GM21528 (cell line): Measurements from ENCODE around the gene ITGA4.

Source experiments
- ATAC-seq: cut with Tn5 transposase; IDR thresholded peaks from one replicate; pipeline ENCODE4 v1.9.1; 2021; ENCODE audit warnings: mild to moderate bottlenecking, moderate library complexity; ENCODE audit not compliant: unreplicated experiment, low FRiP score

Gene ITGA4

GRCh38 chr2:181485638-181485946 lies 28.4 kb downstream of the ITGA4 start:
- ATAC-seq = no peak

DNA sequence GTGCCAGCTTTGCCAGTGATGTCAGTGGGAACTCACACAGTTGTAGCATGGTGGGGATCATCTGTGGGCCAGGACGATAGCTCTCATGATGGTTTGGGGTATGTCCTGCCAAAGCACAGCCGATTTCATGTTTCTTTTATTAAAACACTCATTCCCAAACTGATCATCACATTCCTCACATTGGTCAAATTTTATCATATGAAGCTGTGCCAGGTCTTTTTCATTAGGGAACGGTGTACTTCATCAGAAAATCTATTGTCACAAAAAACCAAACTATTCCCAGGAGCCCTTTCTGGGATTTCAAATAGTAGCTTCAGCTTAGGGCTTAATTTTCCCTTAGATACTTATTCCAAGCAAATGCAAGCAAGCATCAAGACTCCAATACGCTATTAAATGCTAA lies 42.0 kb downstream of the ITGA4 start:
- ATAC-seq = no peak

GRCh38 chr2:181500201-181500600 lies 43.0 kb downstream of the ITGA4 start:
- no peak for ATAC-seq

DNA sequence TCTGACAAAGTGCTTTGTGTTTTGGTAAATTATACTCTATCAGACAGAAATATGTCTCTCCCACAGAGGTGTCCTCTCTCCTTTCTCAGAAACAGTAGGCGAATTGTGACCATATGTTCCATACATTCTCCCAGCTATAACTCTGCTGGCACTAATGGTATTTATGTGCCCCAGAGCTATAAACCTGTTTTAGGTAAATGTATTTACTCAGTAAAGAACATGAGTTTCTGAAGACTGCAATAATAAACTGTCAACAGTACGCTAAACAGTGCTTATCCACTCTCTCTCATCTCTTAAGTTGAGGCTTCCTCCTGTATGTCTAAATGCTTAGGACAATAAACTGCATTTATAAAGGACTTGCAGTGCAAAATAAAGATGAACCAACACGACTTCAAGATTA lies 58.5 kb downstream of the ITGA4 start:
- ATAC-seq = no peak

GRCh38 chr2:181516992-181517391 lies 59.8 kb downstream of the ITGA4 start:
- no peak for ATAC-seq

DNA sequence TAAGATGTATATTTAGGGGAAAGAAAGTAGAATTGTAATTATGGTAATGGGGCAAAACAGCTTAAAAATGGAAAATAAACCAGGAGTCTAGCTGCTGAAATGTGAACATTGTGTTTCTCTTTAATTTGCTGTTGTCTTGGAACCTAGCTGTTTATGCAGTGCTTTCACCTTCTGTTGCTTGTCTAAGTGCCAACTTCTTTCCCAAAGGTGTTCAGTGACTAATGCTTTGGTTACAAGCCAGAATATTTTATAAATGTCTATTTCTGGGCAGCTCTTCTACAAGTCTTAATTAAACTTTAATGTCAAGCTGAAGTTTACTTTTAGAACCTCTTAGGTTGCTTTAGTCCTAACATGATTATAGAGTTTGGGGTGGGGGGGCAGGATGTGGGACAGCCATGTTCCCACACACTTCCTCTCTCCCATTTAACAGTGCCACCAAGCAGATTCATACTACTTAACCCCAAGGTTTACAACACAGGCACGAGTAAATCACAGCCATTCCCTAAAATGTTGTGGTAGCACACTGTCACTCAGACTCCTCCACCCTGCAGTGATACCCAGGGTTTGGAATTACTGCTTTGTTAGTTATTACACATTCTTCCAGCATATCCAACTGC lies 60.6 kb downstream of the ITGA4 start:
- no peak for ATAC-seq

- no peak for ATAC-seq
Observed at GRCh38 chr2:181520253-181520652, 63.1 kb downstream of the ITGA4 start.

DNA sequence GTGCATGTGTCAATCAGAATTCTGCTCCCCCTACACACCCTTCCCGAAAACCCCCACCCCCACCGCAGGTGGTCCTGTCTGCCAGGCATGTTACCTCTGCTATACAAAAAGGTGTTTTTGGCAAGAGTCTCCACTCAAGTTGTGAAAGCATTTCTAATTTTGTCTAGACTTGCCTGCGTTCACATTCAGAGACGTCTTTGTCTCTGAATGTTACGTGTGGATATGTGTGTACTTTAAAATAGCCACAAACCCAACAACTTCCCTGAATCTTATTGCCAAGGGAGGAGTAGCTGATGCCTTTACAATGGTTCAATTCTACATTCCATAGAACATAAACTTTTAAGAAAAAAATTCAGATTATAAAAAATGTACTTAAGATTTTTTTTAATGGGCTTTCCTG lies 66.6 kb downstream of the ITGA4 start:
- no peak for ATAC-seq

- ATAC-seq = no peak
Observed at GRCh38 chr2:181526014-181526413, 68.8 kb downstream of the ITGA4 start.

DNA sequence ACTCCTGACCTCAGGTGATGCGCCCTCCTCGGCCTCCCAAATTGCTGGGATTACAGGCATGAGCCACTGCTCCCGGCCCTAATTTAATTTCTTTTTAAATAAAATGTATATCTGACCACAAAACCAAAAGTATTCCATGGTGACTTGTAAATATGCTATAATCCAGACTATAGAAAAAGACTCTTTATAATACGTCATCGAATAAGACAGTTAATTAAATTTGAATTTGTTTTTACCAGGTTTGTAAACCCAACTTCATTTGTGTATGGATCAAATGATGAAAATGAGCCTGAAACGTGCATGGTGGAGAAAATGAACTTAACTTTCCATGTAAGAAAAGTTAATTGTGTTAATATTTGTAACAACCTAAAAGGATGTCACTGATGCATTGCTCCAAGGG lies 69.9 kb downstream of the ITGA4 start:
- ATAC-seq = no peak

- no peak for ATAC-seq
Observed at GRCh38 chr2:181528441-181528840, 71.3 kb downstream of the ITGA4 start.

GRCh38 chr2:181536730-181537129 lies 79.5 kb downstream of the ITGA4 start:
- ATAC-seq = no peak

GRCh38 chr2:181540421-181540820 lies 83.2 kb downstream of the ITGA4 start:
- ATAC-seq = no peak

- no peak for ATAC-seq
Observed at GRCh38 chr2:181542170-181542569, 85.0 kb downstream of the ITGA4 start.

DNA sequence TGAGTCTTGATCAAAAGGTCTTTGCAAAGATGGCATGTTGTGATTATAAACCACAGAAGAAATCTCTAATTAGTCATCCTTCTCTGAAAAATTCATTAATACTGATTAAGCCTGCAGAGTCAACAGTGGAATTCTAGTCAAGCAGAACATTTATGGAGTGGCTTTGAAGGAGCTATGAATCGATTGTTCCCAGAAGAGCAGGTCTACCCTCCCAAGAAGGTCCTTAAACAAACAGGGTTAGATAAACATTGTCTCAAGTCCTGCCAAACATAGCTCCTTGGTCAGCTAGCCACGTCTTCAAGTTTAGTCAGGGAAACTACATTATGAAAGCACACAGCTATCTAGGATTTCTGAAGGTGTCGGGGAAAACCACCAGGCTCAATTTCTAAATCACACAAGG lies 88.9 kb downstream of the ITGA4 start:
- ATAC-seq = no peak

GRCh38 chr2:181552808-181553207 lies 95.6 kb downstream of the ITGA4 start:
- no peak for ATAC-seq

DNA sequence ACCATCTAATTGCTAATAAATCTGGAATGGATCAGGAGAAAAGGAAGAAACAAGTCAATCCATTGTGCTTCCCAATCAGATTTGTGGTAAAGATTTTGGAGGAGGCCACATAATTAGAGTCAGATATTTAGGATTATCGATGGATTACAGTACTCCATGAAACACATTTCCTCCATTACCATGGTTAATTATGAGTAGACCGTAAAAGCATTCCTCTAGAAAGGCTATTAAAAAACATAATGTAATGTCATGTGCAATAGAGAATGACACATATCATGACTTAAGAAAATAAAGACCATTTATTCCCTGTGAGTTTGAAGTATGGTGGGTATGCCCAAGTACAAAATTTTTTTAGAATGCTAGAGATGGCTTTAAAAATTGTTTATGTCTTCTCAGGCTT lies 96.1 kb downstream of the ITGA4 start:
- no peak for ATAC-seq

DNA sequence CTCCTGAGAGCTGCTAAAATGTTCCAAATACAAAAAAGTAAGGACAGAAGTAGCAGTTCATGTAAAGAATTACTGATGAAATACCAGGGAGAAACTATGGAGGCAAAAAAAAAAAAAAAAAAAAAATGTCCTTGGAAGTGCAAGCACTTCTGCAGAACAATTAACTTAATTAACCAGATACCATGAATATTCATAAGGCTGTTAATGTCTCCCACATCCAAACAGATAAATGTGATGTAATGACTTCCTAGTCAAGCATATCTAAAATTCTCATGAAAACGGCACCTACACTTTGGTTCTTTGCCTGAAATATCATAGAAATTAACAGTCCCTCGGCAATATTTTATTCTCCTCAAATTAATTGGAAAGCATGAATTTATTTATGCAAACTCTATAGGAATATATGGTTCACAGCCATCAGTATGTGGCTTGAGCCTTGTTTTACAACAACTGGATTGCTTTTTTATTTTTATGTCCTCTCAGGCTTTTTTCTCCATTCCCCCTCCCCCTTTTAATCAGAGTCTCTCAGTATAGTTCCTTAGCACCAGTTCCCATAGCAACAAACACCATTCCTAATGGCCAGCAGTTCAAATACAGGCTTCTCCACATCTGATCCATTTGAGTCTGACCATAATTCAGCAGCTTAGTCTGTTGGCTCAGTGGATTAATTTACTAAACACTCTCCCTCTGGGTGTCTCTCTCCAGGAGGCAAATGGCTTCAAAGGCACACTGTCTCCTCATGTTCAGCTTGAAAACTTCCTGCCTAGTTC lies 97.1 kb downstream of the ITGA4 start:
- no peak for ATAC-seq

- ATAC-seq = no peak
Observed at GRCh38 chr2:181558371-181558770, 101.2 kb downstream of the ITGA4 start.

DNA sequence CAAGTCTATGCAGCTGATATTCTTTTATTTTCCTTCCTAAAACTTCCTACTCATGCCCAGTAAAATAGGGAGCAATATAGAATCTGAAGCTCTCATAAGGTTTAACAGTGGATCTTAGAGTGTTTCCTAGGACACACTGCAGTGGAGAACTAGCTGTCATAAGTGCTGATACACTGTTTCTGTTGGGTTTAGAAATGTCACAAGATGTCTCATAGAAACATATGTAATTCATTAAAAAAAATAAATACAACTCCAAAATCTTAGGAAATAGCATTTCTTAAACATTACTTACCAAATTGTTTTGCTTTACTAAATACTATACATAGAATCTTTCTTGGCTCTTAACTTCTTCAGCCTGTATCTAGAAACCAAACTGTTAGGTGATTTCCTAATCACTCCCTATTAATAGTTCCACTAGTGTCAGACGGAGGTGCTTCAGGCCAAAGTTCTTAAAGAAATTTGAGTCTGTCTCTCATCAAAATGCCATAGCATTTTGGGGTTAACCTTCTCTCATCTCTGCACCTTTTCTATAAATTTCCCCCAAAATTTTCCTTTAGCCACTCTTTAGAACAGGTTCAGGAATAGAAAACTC lies 106.0 kb downstream of the ITGA4 start:
- no peak for ATAC-seq

DNA sequence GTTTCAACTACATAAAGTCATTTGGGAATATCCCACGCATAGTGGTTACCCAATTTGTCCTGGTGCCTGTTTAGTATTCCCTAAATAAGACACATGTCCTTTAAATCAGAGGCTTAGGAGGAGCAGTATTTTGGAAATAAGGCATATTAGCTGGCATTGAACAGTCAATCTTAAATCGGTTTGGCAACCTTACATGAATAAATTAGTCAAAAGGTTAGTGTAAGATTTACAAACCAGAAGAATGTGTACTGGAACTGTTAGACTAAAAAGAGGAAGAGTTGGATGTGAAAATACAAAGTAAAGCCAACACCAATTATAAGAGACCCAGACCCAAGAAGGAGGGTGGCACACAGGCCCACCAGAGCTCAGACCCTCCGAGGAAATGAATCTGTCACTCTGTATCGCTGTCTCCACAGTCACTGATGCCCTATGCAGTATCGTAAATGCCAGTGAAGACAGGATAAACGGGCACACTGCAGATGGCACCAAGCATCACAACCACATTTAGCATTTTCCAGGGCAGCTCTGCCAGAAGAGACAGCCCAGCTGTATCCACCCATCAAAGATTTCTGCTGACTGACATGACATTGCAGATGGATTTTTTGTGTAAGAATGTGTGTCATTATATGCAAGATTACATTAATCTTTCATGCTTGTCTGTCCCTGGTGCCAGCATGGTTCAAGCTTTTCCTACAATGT lies 109.3 kb downstream of the ITGA4 start:
- ATAC-seq = no peak

- no peak for ATAC-seq
Observed at GRCh38 chr2:181570059-181570458, 112.9 kb downstream of the ITGA4 start.
